IMR-90 (cell line): ENCODE results near the gene AK3. TPM values are rescaled to one million over a fixed set of nuclear protein-coding genes. Genes with fewer than 3 reads are reported as not detected.

Experiments used
- ATAC-seq: fragments of 200-7000 bp; cut with Tn5 transposase; 2 replicates; pipeline ENCODE4 v1.9.1; 2020; ENCODE audit warnings: low read depth, mild to moderate bottlenecking, moderate library complexity
- BruUV-seq: library from RNA; stranded (reverse); fragments of 400-500 nt; replicated peaks from 2 replicates; lab custom pipeline; 2021; lab: Mats Ljungman, UMichigan
- CTCF ChIA-PET: fragments of 300-600 bp; formaldehyde crosslinking; extraction: SDS; loops from one replicate; lab custom pipeline; 2021; ENCODE audit warnings: antibody characterized with exemption; lab: Yijun Ruan, JAX
- POLR2A ChIA-PET: fragments of 300-600 bp; sonication (Branson Sonifier 250); formaldehyde crosslinking; loops from one replicate; lab custom pipeline; 2022; ENCODE audit warnings: antibody characterized with exemption; ENCODE audit not compliant: unreplicated experiment; lab: Charles Lee
- DNase-seq: peaks from one replicate; pipeline ENCODE4 v3.0.0; 2013
- H2AFZ ChIP-seq: replicated peaks from 2 replicates; pipeline ENCODE3; 2013; ENCODE audit warnings: low read length, mild to moderate bottlenecking; ENCODE audit not compliant: poor library complexity
- H2AK5ac ChIP-seq: 2 replicates; pipeline ENCODE4 v1.6.1; 2013; ENCODE audit warnings: low read depth, low read length, inconsistent platforms
- H2AK9ac ChIP-seq: replicated peaks from 2 replicates; pipeline ENCODE3; 2013; ENCODE audit warnings: mild to moderate bottlenecking, low read depth, low read length, moderate library complexity; ENCODE audit not compliant: poor library complexity
- H2BK120ac ChIP-seq: 2 replicates; pipeline ENCODE4 v1.6.1; 2013; ENCODE audit warnings: low read depth, low read length, inconsistent platforms
- H2BK15ac ChIP-seq: 3 replicates; pipeline ENCODE4 v1.6.1; 2013; ENCODE audit warnings: low read depth, low read length, inconsistent platforms
- H2BK20ac ChIP-seq: 2 replicates; pipeline ENCODE4 v1.6.1; 2013; ENCODE audit warnings: low read depth, mild to moderate bottlenecking, inconsistent platforms, low read length, moderate library complexity
- H2BK5ac ChIP-seq: 2 replicates; pipeline ENCODE4 v1.6.1; 2013; ENCODE audit warnings: mild to moderate bottlenecking, low read depth, low read length, inconsistent platforms; ENCODE audit not compliant: poor library complexity, severe bottlenecking
- H3K14ac ChIP-seq: replicated peaks from 2 replicates; pipeline ENCODE4 v1.6.1; 2013; ENCODE audit warnings: low read depth, low read length, inconsistent platforms
- H3K18ac ChIP-seq: 2 replicates; pipeline ENCODE4 v1.6.1; 2013; ENCODE audit warnings: low read depth, low read length, control low read depth
- H3K23ac ChIP-seq: 2 replicates; pipeline ENCODE4 v1.6.1; 2013; ENCODE audit warnings: low read depth, low read length, inconsistent platforms
- H3K27ac ChIP-seq: 2 replicates; pipeline ENCODE4 v1.5.1; 2013; ENCODE audit warnings: mild to moderate bottlenecking, control low read depth, low read length; ENCODE audit not compliant: insufficient read depth
- H3K27me3 ChIP-seq: 2 replicates; pipeline ENCODE4 v1.6.1; 2013; ENCODE audit warnings: low read length; ENCODE audit not compliant: control insufficient read depth, insufficient read depth
- H3K36me3 ChIP-seq: 2 replicates; pipeline ENCODE4 v1.6.1; 2013; ENCODE audit warnings: low read length, mixed read lengths; ENCODE audit not compliant: control insufficient read depth, insufficient read depth
- H3K4ac ChIP-seq: 2 replicates; pipeline ENCODE4 v1.6.1; 2013; ENCODE audit warnings: low read depth, low read length, inconsistent platforms
- H3K4me1 ChIP-seq: 2 replicates; pipeline ENCODE4 v1.6.1; 2013; ENCODE audit warnings: low read length, mixed read lengths; ENCODE audit not compliant: control insufficient read depth, insufficient read depth
- H3K4me2 ChIP-seq: 2 replicates; pipeline ENCODE4 v1.6.1; 2013; ENCODE audit warnings: low read depth, mild to moderate bottlenecking, control low read depth, low read length, moderate library complexity
- H3K4me3 ChIP-seq: 2 replicates; pipeline ENCODE4 v1.5.1; 2013; ENCODE audit warnings: low read depth, mild to moderate bottlenecking, control low read depth, low read length, moderate library complexity; ENCODE audit not compliant: insufficient read depth
- H3K56ac ChIP-seq: 2 replicates; pipeline ENCODE4 v1.6.1; 2013; ENCODE audit warnings: low read length, inconsistent platforms; ENCODE audit not compliant: insufficient read depth; ENCODE audit errors: extremely low read depth
- H3K79me1 ChIP-seq, 2 experiments: 2 replicates each; pipeline ENCODE4 v1.6.1; 2013; ENCODE audit warnings: low read length in 2 of 2, inconsistent platforms in 1 of 2, low read depth in 1 of 2
- H3K9ac ChIP-seq: 2 replicates; pipeline ENCODE4 v1.6.1; 2013; ENCODE audit warnings: low read depth, low read length, control low read depth
- H3K9me1 ChIP-seq: 2 replicates; pipeline ENCODE4 v1.6.1; 2013; ENCODE audit warnings: low read length, inconsistent platforms; ENCODE audit not compliant: insufficient read depth
- H3K9me3 ChIP-seq: 2 replicates; pipeline ENCODE4 v1.6.1; 2013; ENCODE audit warnings: low read length; ENCODE audit not compliant: control insufficient read depth, insufficient read depth
- H4K20me1 ChIP-seq: 2 replicates; pipeline ENCODE4 v1.6.1; 2013; ENCODE audit warnings: low read length, inconsistent platforms; ENCODE audit not compliant: insufficient read depth
- H4K5ac ChIP-seq: 2 replicates; pipeline ENCODE4 v1.6.1; 2013; ENCODE audit warnings: mild to moderate bottlenecking, low read depth, low read length, control low read depth
- H4K8ac ChIP-seq, 2 experiments: 2 replicates each; pipeline ENCODE4 v1.6.1; 2013; ENCODE audit warnings: low read depth in 2 of 2, low read length in 2 of 2, control low read depth in 1 of 2, inconsistent platforms in 1 of 2
- H4K91ac ChIP-seq: 2 replicates; pipeline ENCODE4 v1.6.1; 2013; ENCODE audit warnings: low read depth, low read length, inconsistent platforms; ENCODE audit not compliant: insufficient read depth
- CEBPB ChIP-seq: IDR thresholded peaks from 2 replicates; pipeline ENCODE4 v1.6.1; 2012; ENCODE audit warnings: low read depth, low read length, improper control_type of control experiment
- CHD1 ChIP-seq: IDR thresholded peaks from 2 replicates; pipeline ENCODE4 v1.6.1; 2012; ENCODE audit warnings: low read depth, low read length, improper control_type of control experiment
- WGBS, 2 experiments: methylation state at CpG; one replicate each; pipeline versions ENCODE4 v1.1.5 to v1.1.7; 2013; ENCODE audit warnings: missing lambda C conversion rate in 2 of 2; ENCODE audit not compliant: insufficient read length in 1 of 2; ENCODE audit errors: extremely low coverage in 2 of 2; 5-methylcytosine and 5-hydroxymethylcytosine counted together
- dilution Hi-C: fragments of 300-500 bp; cut with HindIII; formaldehyde crosslinking; loops from one replicate; pipeline ENCODE4 v1.14.3; 2018; ENCODE audit warnings: low sequenced_read_pairs; ENCODE audit not compliant: unreplicated experiment
- in situ Hi-C: fragments of 300-500 bp; cut with MboI; formaldehyde crosslinking; loops from 3 replicates; pipeline ENCODE4 v1.14.3; 2019; ENCODE audit warnings: low sequenced_read_pairs, inconsistent platforms, mixed read lengths
- intact Hi-C: fragments of 100-400 bp; cut with micrococcal nuclease; formaldehyde crosslinking; loops from 2 replicates; pipeline ENCODE4 v1.10.0; 2022
- polyA plus RNA-seq, 3 experiments: library from polyadenylated mRNA; depleted of rRNA; stranded (reverse); fragments of >200 nt; gene quantifications; 2 replicates each; pipeline ENCODE4 v1.2.3, GENCODE V29; 2012; ENCODE audit warnings: low replicate concordance in 1 of 3
- total RNA-seq: library from RNA; depleted of rRNA; stranded (reverse); fragments of >200 nt; gene quantifications from 2 replicates; pipeline ENCODE4 v1.2.3, GENCODE V29; 2012

AK3 gene
- total and polyA plus RNA-seq, 2 of the 4 experiments (the other 2 are of a cell fraction): 24.7 to 26.2 TPM

DNA sequence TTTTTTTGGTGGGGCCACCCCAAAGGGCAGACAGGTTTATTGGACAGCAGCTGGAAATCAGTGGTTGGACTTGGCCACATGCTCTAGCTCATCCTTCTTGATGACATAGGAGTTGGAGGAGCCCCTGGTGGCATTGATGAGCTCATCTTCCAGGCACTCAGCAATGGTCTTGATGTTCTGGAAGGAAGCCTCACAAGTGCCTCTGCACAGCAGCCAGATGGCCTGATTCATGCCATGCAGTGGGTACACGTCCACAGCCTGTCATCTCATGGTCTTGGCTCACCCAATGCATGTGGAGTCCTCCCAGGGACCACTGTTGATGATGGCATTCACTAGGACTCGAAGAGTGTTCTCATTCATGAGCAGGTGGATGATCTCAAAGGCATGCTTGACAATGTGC, 40.4 kb upstream of the AK3 start:
- DNase-seq (no peak), ATAC-seq (no peak)
- in situ Hi-C loops (no loop called here), intact Hi-C loops (no loop called here), dilution Hi-C loops (no loop called here)
- Histone ChIP-seq H2BK5ac (no peak overlapping the region), H4K20me1 (no peaks in the 10 kb centered on the region), H4K5ac (no peak overlapping the region), H3K4ac (no peak overlapping the region), H3K56ac (no peak overlapping the region), H3K23ac (no peak overlapping the region), H3K4me1 (no peaks in the 10 kb centered on the region), H3K9me1 (no peaks in the 10 kb centered on the region), H2BK120ac (no peak overlapping the region), H3K4me2 (no peak overlapping the region), H3K14ac (no peak overlapping the region), H3K27ac (no peak overlapping the region), H4K8ac (no peak overlapping the region), H2AK5ac (no peak overlapping the region), H3K36me3 (no peaks in the 10 kb centered on the region), H3K27me3 (peaks cover 6% of the 10 kb centered on the region; the same call in 1 of the 2 replicates), H3K9me3 (no peaks in the 10 kb centered on the region), H3K18ac (no peak overlapping the region), H2BK20ac (no peak overlapping the region), H2AFZ (no peak overlapping the region), H2AK9ac (no peak overlapping the region), H4K91ac (no peak overlapping the region), H3K4me3 (no peak overlapping the region), H3K79me1 (no peaks in the 10 kb centered on the region), H2BK15ac (no peak overlapping the region), H3K9ac (no peak overlapping the region)
- 0% methylated on average over 1 of the region's 2 CpGs; no CpG with 5 or more reads in 1 of the 2 experiments for WGBS, 2 experiments
- ChIA-PET CTCF (interaction anchor here (1.0 kb wide), 1 partner anchor 22 kb away, joined by 3 read pairs; no protein-coding TSS in a partner anchor), POLR2A (no interaction called here)
- no TSS peak for BruUV-seq
- TF ChIP-seq CEBPB: no peak
- TF ChIP-seq CHD1: no peak
